SU-DHL-6 (cell line): ENCODE data around the gene ASAP2.

Experiments
- H2AFZ ChIP-seq: fragments of 200-600 bp; sonication (generic); 2 replicates; pipeline ENCODE4 v1.6.1; 2014; ENCODE audit warnings: low read depth, mild to moderate bottlenecking, moderate library complexity, mixed read lengths, antibody characterized with exemption, low read length; ENCODE audit not compliant: severe bottlenecking
- H3F3A ChIP-seq: fragments of 200-600 bp; shearing (Covaris generic); 2 replicates; pipeline ENCODE4 v1.6.0; 2016; ENCODE audit warnings: antibody characterized with exemption, mild to moderate bottlenecking; ENCODE audit not compliant: insufficient read depth
- H3K27ac ChIP-seq: fragments of 200-600 bp; sonication (generic); 2 replicates; pipeline ENCODE4 v1.5.1; 2016; ENCODE audit warnings: low read depth, mild to moderate bottlenecking, low read length, moderate library complexity, mixed read lengths
- H3K27me3 ChIP-seq: fragments of 200-600 bp; sonication (generic), shearing (Covaris generic); 2 replicates; pipeline ENCODE4 v1.6.0; 2014; ENCODE audit warnings: mild to moderate bottlenecking, low read length
- H3K36me3 ChIP-seq: fragments of 200-600 bp; sonication (generic); 2 replicates; pipeline ENCODE4 v1.6.1; 2014; ENCODE audit warnings: mild to moderate bottlenecking, low read length, mixed read lengths
- H3K4me2 ChIP-seq: fragments of 300-600, 200-600 bp; shearing (Covaris generic), sonication (generic); 2 replicates; pipeline ENCODE4 v1.6.0; 2014; ENCODE audit warnings: low read length, low read depth, mild to moderate bottlenecking; ENCODE audit not compliant: poor library complexity, severe bottlenecking
- H3K4me3 ChIP-seq: fragments of 200-600 bp; sonication (generic); 2 replicates; pipeline ENCODE4 v1.5.1; 2014; ENCODE audit warnings: antibody characterized with exemption, low read length, mild to moderate bottlenecking, mixed read lengths; ENCODE audit not compliant: insufficient read depth, poor library complexity, severe bottlenecking
- H3K79me2 ChIP-seq: fragments of 200-600 bp; sonication (generic); 2 replicates; pipeline ENCODE4 v1.6.1; 2014; ENCODE audit warnings: mild to moderate bottlenecking, low read length, moderate library complexity; ENCODE audit not compliant: insufficient read depth
- H3K9ac ChIP-seq: fragments of 200-600 bp; sonication (generic); 2 replicates; pipeline ENCODE4 v1.7.0; 2014; ENCODE audit warnings: mild to moderate bottlenecking, low read length
- H3K9me2 ChIP-seq: fragments of 200-600 bp; sonication (generic); replicated peaks from 2 replicates; pipeline ENCODE4 v1.6.1; 2014; ENCODE audit warnings: low read length; ENCODE audit not compliant: insufficient read depth
- H3K9me3 ChIP-seq: fragments of 200-600 bp; sonication (generic); 2 replicates; pipeline ENCODE4 v1.6.1; 2014; ENCODE audit warnings: low read length, mixed read lengths; ENCODE audit not compliant: insufficient read depth
- H4K20me1 ChIP-seq: fragments of 200-600 bp; sonication (generic); 2 replicates; pipeline ENCODE4 v1.6.1; 2014; ENCODE audit warnings: low read depth, mild to moderate bottlenecking, antibody characterized with exemption, low read length, moderate library complexity, mixed read lengths
- CTCF ChIP-seq: fragments of 200-600 bp; sonication (generic); IDR thresholded peaks from one replicate; pipeline ENCODE4 v1.5.1; 2017; ENCODE audit warnings: antibody characterized with exemption, mild to moderate bottlenecking, low read length, moderate library complexity; ENCODE audit not compliant: insufficient read depth, poor library complexity, severe bottlenecking
- EZH2phosphoT487 ChIP-seq: fragments of 200-600 bp; sonication (generic), shearing (Covaris generic); conservative IDR thresholded peaks from 2 replicates; pipeline ENCODE4 v1.6.1; 2018; ENCODE audit warnings: mild to moderate bottlenecking, antibody characterized with exemption, low read length, moderate library complexity, mixed read lengths

The ASAP2 gene

DNA sequence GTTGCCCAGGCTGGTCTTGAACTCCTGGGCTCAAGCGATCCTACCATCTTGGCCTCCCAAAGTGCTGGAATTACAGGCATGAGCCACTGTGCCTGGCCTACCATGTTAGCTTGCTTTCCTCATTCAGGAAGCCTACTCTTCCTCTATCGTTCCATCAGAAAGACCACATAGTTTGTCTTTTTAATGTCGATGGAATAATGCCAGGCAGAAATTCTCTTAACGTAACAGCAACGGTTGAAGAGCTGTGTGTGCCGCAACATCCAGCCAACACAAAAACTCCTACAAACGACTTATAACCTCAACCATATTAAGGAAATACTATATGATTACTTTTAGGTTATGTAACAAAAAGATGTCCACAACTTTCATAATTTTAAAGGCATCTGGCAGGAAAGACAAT is 206.2 kb downstream of the ASAP2 start:
- Histone ChIP-seq H3K4me3 (no peak overlapping the region), H3K9me3 (no peaks in the 10 kb centered on the region), H3K27me3 (no peaks in the 10 kb centered on the region), H3K27ac (no peak overlapping the region), H4K20me1 (no peaks in the 10 kb centered on the region), H3K36me3 (peaks cover 11% of the 10 kb centered on the region; the same call in 1 of the 2 replicates), H3K79me2 (peaks cover 14% of the 10 kb centered on the region), H3K9me2 (no peaks in the 10 kb centered on the region), H2AFZ (no peak overlapping the region), H3K4me2 (no peak overlapping the region), H3F3A (no peaks in the 10 kb centered on the region), H3K9ac (no peak overlapping the region)
- TF ChIP-seq CTCF (no peak), EZH2phosphoT487 (no peak)

GRCh38 chr2:9415516-9416169 is 209.0 kb downstream of the ASAP2 start:
- H3K36me3 ChIP-seq, result peaks cover 13% of the 10 kb centered on the region; the same call in 1 of the 2 replicates
- no peaks in the 10 kb centered on the region for H3K27me3 ChIP-seq
- H3K9me2 ChIP-seq, result no peaks in the 10 kb centered on the region
- H3K4me2 ChIP-seq, result no peak overlapping the region
- TF ChIP-seq EZH2phosphoT487, result no peak
- no peak overlapping the region for H2AFZ ChIP-seq
- no peak overlapping the region for H3K9ac ChIP-seq
- H3K27ac ChIP-seq, result no peak overlapping the region
- H3K79me2 ChIP-seq, result peaks cover 43% of the 10 kb centered on the region
- no peaks in the 10 kb centered on the region for H3K9me3 ChIP-seq
- peaks cover 4% of the 10 kb centered on the region; the same call in 1 of the 2 replicates for H4K20me1 ChIP-seq
- H3F3A ChIP-seq, result no peaks in the 10 kb centered on the region
- H3K4me3 ChIP-seq, result no peak overlapping the region

DNA sequence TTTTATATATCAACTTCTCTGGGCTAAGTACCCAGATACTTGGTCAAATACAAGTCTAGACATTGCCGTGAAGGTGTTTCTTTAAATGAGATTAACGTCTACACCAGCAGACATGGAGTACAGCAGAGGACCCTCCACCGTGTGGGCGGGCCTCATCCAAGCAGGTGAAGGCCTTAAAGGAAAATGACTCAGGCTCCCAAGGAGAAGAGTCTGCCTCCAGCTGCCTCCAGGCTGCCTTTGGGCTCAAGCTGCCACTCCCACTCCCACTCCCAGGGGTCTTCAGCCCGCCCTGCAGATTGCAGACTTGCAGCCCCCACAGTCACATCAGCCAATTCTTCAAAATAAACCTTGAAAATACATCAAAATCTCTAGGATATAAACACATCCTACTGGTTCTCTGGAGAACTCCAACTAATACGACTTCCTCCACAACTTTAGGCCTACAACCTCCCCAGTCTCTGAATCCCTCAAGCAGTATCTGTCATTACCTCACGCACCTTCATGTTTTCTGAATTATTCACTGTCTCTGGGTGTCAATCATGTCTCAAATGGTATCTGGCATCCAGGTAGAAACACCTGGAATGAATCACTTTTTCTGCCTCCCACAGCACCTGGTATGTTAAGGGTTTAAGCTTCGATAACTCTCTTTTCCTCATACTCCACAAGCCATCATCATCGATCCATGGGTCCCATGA is 209.8 kb downstream of the ASAP2 start:
- H2AFZ ChIP-seq, result no peak overlapping the region
- H3K9ac ChIP-seq, result no peak overlapping the region
- TF ChIP-seq CTCF (no peak), EZH2phosphoT487 (no peak)
- H3K27ac ChIP-seq, result no peak overlapping the region
- H3K4me3 ChIP-seq, result no peak overlapping the region
- H3F3A ChIP-seq, result no peaks in the 10 kb centered on the region
- no peaks in the 10 kb centered on the region for H3K27me3 ChIP-seq
- H4K20me1 ChIP-seq, result peaks cover 4% of the 10 kb centered on the region; the same call in 1 of the 2 replicates
- H3K9me2 ChIP-seq, result no peaks in the 10 kb centered on the region
- H3K79me2 ChIP-seq, result peaks cover 50% of the 10 kb centered on the region
- no peak overlapping the region for H3K4me2 ChIP-seq
- no peaks in the 10 kb centered on the region for H3K9me3 ChIP-seq
- H3K36me3 ChIP-seq, result peaks cover 8% of the 10 kb centered on the region; the same call in 1 of the 2 replicates

- Histone ChIP-seq H3K36me3 (peaks cover 8% of the 10 kb centered on the region; the same call in 1 of the 2 replicates), H3K4me2 (no peak overlapping the region), H2AFZ (no peak overlapping the region), H3K9me2 (no peaks in the 10 kb centered on the region), H3K4me3 (no peak overlapping the region), H4K20me1 (peaks cover 4% of the 10 kb centered on the region; the same call in 1 of the 2 replicates), H3K27me3 (no peaks in the 10 kb centered on the region), H3K9ac (no peak overlapping the region), H3K27ac (no peak overlapping the region), H3F3A (no peaks in the 10 kb centered on the region), H3K79me2 (peaks cover 55% of the 10 kb centered on the region), H3K9me3 (no peaks in the 10 kb centered on the region)
- TF ChIP-seq CTCF (no peak), EZH2phosphoT487 (no peak)
Observed at GRCh38 chr2:9416962-9417316, 210.3 kb downstream of the ASAP2 start.
